B cell (primary cell): ENCODE measurements around the gene CCL17. TPM values are rescaled to one million over a fixed set of nuclear protein-coding genes. Genes with fewer than 3 reads are reported as not detected.

Experiments used
- ATAC-seq: fragments of 200-7000 bp; cut with Tn5 transposase; one replicate; pipeline ENCODE4 v1.10.0; 2021; ENCODE audit warnings: low read depth, mild to moderate bottlenecking, moderate number of reproducible peaks, moderate library complexity
- CTCF ChIA-PET: fragments of 350-600 bp; sonication (Branson Sonifier 250); formaldehyde crosslinking; loops from one replicate; lab custom pipeline; 2021; ENCODE audit warnings: antibody characterized with exemption, inconsistent platforms; lab: Charles Lee
- POLR2A ChIA-PET: fragments of 350-600 bp; sonication (Branson Sonifier 250); formaldehyde crosslinking; loops from one replicate; lab custom pipeline; 2021; ENCODE audit warnings: antibody characterized with exemption; lab: Charles Lee
- DNase-seq: peaks from one replicate; pipeline ENCODE4 v3.0.0; 2013
- H2AFZ ChIP-seq: 2 replicates; pipeline ENCODE4 v1.6.1; 2012; ENCODE audit warnings: mild to moderate bottlenecking, low read depth, low read length; ENCODE audit not compliant: insufficient read depth, poor library complexity, severe bottlenecking
- H3K27ac ChIP-seq, 2 donors: 1 replicate in 1 of 2; 2 replicates in 1 of 2; pipeline ENCODE4 v1.5.1; 2012 to 2013; ENCODE audit warnings: low read length in 2 of 2, mild to moderate bottlenecking in 2 of 2, moderate library complexity in 1 of 2
- H3K27me3 ChIP-seq, 4 experiments: fragments of 200-600 bp in 1 of 4; sonication (generic) in 1 of 4; replicated peaks in 1 of 4; 1 replicate in 2 of 4; 2 replicates in 2 of 4; pipeline versions ENCODE4 v1.6.1 to v1.7.0; 2013 to 2016; ENCODE audit warnings: low read length in 3 of 4, mild to moderate bottlenecking in 2 of 4, mixed read lengths in 1 of 4, moderate library complexity in 1 of 4; ENCODE audit not compliant: insufficient read depth in 4 of 4, control insufficient read depth in 3 of 4; ENCODE audit errors: control extremely low read depth in 1 of 4
- H3K36me3 ChIP-seq, 2 experiments: replicated peaks in 1 of 2; 1 replicate in 1 of 2; 2 replicates in 1 of 2; pipeline versions ENCODE4 v1.6.1 to v1.7.1; 2013; ENCODE audit warnings: low read length in 1 of 2; ENCODE audit not compliant: insufficient read depth in 2 of 2, control insufficient read depth in 1 of 2; ENCODE audit errors: control extremely low read depth in 1 of 2, extremely low read depth in 1 of 2
- H3K4me1 ChIP-seq, 2 donors: fragments of 200-600 bp in 1 of 2; sonication (generic) in 1 of 2; 1 replicate in 1 of 2; 2 replicates in 1 of 2; pipeline versions ENCODE4 v1.5.1 to v1.6.1; 2013 to 2017; ENCODE audit warnings: low read length in 2 of 2; ENCODE audit not compliant: control insufficient read depth in 2 of 2, insufficient read depth in 2 of 2
- H3K4me2 ChIP-seq: replicated peaks from 2 replicates; pipeline ENCODE3; 2012; ENCODE audit warnings: mild to moderate bottlenecking, low read depth, low read length; ENCODE audit not compliant: poor library complexity, severe bottlenecking
- H3K4me3 ChIP-seq, 5 experiments: fragments of 200-600 bp in 1 of 5; sonication (generic) in 1 of 5; 1 replicate in 3 of 5; 2 replicates in 2 of 5; pipeline versions ENCODE4 v1.5.1 to v1.7.0; 2011 to 2016; ENCODE audit warnings: low read length in 4 of 5, mild to moderate bottlenecking in 4 of 5, low read depth in 2 of 5, control low read depth in 1 of 5, moderate library complexity in 1 of 5; ENCODE audit not compliant: insufficient read depth in 1 of 5; ENCODE audit errors: control extremely low read depth in 1 of 5, extremely low read depth in 1 of 5
- H3K79me2 ChIP-seq: fragments of 200-600 bp; sonication (generic); one replicate; pipeline ENCODE4 v1.6.0; 2016; ENCODE audit warnings: low read length; ENCODE audit not compliant: control insufficient read depth, insufficient read depth
- H3K9ac ChIP-seq: fragments of 200-600 bp; sonication (generic); 2 replicates; pipeline ENCODE4 v1.6.1; 2017; ENCODE audit warnings: mild to moderate bottlenecking, low read length, moderate library complexity
- H3K9me3 ChIP-seq, 3 donors: one replicate each; pipeline versions ENCODE4 v1.6.1 to v1.7.1; 2013; ENCODE audit warnings: low read length in 2 of 3; ENCODE audit not compliant: control insufficient read depth in 2 of 3, insufficient read depth in 1 of 3; ENCODE audit errors: control extremely low read depth in 1 of 3
- H4K20me1 ChIP-seq: 2 replicates; pipeline ENCODE4 v1.6.0; 2012; ENCODE audit warnings: mild to moderate bottlenecking, low read length; ENCODE audit not compliant: insufficient read depth, control insufficient read depth, poor library complexity, severe bottlenecking
- H3K27ac Mint-ChIP-seq: one replicate; pipeline ENCODE4 v1.8.0; 2021; ENCODE audit warnings: mixed read lengths
- H3K27me3 Mint-ChIP-seq: one replicate; pipeline ENCODE4 v1.8.0; 2021; ENCODE audit warnings: mixed read lengths
- H3K4me1 Mint-ChIP-seq: one replicate; pipeline ENCODE4 v1.8.0; 2021; ENCODE audit warnings: mixed read lengths
- H3K4me3 Mint-ChIP-seq: one replicate; pipeline ENCODE4 v1.8.0; 2021; ENCODE audit warnings: mixed read lengths
- H3K9me3 Mint-ChIP-seq: one replicate; pipeline ENCODE4 v1.8.0; 2022; ENCODE audit warnings: mixed read lengths; ENCODE audit not compliant: insufficient read depth
- EZH2 ChIP-seq: IDR thresholded peaks from 2 replicates; pipeline ENCODE4 v1.6.1; 2012; ENCODE audit warnings: borderline replicate concordance, low read depth, mild to moderate bottlenecking, moderate library complexity, low read length; ENCODE audit not compliant: insufficient read depth, poor library complexity, severe bottlenecking
- WGBS: methylation state at CpG from one replicate; pipeline ENCODE4 v1.1.5; 2013; ENCODE audit warnings: missing lambda C conversion rate; ENCODE audit not compliant: insufficient coverage; 5-methylcytosine and 5-hydroxymethylcytosine counted together
- intact Hi-C: fragments of 100-400 bp; cut with micrococcal nuclease; formaldehyde crosslinking; loops from one replicate; pipeline ENCODE4 v1.10.0; 2022
- polyA plus RNA-seq: library from polyadenylated mRNA; depleted of rRNA; stranded (reverse); fragments of >200 nt; gene quantifications from 2 replicates; pipeline ENCODE4 v1.2.3, GENCODE V29; 2012
- total RNA-seq, 2 donors: library from RNA; stranded (reverse); fragments of 120-200 nt in 1 of 2; gene quantifications; 1 replicate in 1 of 2; 2 replicates in 1 of 2; pipeline versions ENCODE4 v1.2.3 to v1.2.4, GENCODE V29; 2013 to 2022
- TF ChIP-seq, protein P1 (sequence below): fragments of 200-600 bp; IDR thresholded peaks from one replicate; pipeline ENCODE4 v1.8.0; 2022; ENCODE audit warnings: antibody characterized with exemption, mild to moderate bottlenecking

Gene CCL17
- total and polyA plus RNA-seq, 2 donors (not counting 1 experiment from before 2014, with no cell fraction given), result not detected

DNA sequence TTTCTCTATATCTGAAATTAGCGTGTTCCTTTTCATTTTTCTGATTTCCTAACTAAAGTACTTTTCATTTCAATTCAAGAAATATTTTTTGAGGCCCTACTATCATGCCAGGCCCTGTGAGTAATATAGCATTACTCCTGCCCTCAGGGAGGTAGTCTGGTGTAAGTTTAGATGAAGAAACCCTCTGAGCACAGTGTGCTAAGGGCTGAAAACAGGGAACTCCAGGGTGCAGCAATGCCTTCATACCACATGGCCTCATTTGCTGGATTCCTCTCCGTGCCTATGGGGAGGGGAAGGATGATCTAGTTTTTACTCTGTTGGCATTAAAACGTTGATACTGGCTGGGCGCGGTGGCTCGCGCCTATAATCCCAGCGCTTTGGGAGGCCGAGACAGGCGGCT, 47.5 kb downstream of the CCL17 start:
- Histone ChIP-seq H2AFZ (no peak overlapping the region), H3K4me1 (peaks cover 7% of the 10 kb centered on the region in 2 donors), H4K20me1 (no peaks in the 10 kb centered on the region), H3K9ac (no peak overlapping the region), H3K27me3 (no peaks in the 10 kb centered on the region), H3K79me2 (peaks cover 19% of the 10 kb centered on the region), H3K9me3 (no peaks in the 10 kb centered on the region), H3K36me3 (peaks cover 0 to 55% of the 10 kb centered on the region in 2 experiments), H3K4me2 (no peak overlapping the region), H3K4me3 (no peak overlapping the region), H3K27ac (no peak overlapping the region)
- TF ChIP-seq EZH2, result no peak
- TF ChIP-seq, protein P1, sequence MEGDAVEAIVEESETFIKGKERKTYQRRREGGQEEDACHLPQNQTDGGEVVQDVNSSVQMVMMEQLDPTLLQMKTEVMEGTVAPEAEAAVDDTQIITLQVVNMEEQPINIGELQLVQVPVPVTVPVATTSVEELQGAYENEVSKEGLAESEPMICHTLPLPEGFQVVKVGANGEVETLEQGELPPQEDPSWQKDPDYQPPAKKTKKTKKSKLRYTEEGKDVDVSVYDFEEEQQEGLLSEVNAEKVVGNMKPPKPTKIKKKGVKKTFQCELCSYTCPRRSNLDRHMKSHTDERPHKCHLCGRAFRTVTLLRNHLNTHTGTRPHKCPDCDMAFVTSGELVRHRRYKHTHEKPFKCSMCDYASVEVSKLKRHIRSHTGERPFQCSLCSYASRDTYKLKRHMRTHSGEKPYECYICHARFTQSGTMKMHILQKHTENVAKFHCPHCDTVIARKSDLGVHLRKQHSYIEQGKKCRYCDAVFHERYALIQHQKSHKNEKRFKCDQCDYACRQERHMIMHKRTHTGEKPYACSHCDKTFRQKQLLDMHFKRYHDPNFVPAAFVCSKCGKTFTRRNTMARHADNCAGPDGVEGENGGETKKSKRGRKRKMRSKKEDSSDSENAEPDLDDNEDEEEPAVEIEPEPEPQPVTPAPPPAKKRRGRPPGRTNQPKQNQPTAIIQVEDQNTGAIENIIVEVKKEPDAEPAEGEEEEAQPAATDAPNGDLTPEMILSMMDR, result no peak
- Mint-ChIP-seq H3K4me3 (no peak overlapping the region), H3K9me3 (no peaks in the 10 kb centered on the region), H3K27ac (no peak overlapping the region), H3K4me1 (peaks cover 13% of the 10 kb centered on the region), H3K27me3 (no peaks in the 10 kb centered on the region)
- ChIA-PET POLR2A (no interaction called here), CTCF (interaction anchor here (0.8 kb wide), 1 partner anchor 8 kb away, joined by 4 read pairs; no protein-coding TSS in a partner anchor)
- WGBS, result 99% methylated on average over 9 of the region's 10 CpGs
- DNase-seq, result no peak
- no peak for ATAC-seq
- intact Hi-C loops, result no loop called here

DNA sequence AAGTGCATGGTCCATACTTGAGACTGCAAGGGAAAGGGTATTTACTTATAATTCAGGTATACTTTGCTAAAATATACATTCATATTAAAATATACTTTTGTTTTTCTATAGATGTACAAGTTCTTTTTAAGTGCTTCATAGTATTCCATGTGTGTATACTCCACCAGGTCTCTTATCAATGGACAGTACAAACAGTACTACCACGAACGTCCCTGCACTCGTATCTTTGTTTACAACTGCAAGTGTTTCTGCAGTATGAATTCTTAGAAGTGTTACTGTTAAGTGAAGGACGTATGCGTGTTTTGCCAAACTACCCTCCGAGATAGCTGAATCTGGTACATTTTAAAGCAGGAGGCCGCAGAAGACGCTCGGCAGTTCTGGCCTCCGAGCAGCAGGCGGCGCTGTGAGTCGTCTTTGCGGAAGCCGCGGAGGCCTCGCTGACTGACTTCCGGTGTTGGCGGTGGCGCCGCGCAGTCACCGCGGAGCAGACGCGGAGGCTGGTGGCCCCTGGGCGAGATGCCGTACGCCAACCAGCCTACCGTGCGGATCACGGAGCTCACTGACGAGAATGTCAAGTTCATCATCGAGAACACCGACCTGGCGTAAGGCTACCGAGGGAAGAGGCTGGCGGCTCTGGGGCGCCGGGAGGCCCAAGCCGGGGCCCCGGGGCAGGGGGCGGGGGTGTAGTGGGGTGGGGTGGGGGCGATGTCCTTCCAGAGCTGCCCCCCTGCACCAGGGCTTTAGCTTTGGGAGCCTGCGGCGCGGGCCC, 57.8 kb downstream of the CCL17 start, which contains the start of gene POLR2C:
TSS of gene POLR2C (plus strand) at position 471 of the 769 bp plus-strand sequence. CDS start at position 517, 46 bp downstream.
- CTCF ChIA-PET, result interaction anchor here (0.6 to 2.4 kb wide), 18 partner anchors 9 to 276 kb away, joined by 3 to 28 read pairs (median 4); partner anchors contain the start of genes ADGRG5, CCDC102A, CIAPIN1 and COQ9
- H3K27me3 Mint-ChIP-seq, result no peaks in the 10 kb centered on the region
- peak within 1 kb of the TSS; percentile 59 to 88 (median 82) for H3K4me3 ChIP-seq
- DNase-seq (peak; percentile 93), ATAC-seq (peak; percentile 98)
- H3K27ac Mint-ChIP-seq, result peak within 1 kb of the TSS; percentile 99
- peak within 1 kb of the TSS; percentile 91 for H3K4me2 ChIP-seq
- POLR2A ChIA-PET, result interaction anchor here (0.6 to 1.6 kb wide), 5 partner anchors 15 to 1059 kb away, joined by 3 to 11 read pairs (median 4); partner anchors contain the start of genes CIAPIN1 and COQ9
- H3K27ac ChIP-seq, result peak within 1 kb of the TSS; percentile 42 to 59
- intact Hi-C loops, result loop anchor here (1.0 to 5.0 kb wide), 6 partner anchors 15 to 540 kb away; partner anchors contain the start of genes ARL2BP, CIAPIN1, COQ9 and PSME3IP1
- peak within 1 kb of the TSS; percentile 85 for H3K9ac ChIP-seq
- H3K9me3 ChIP-seq, result no peaks in the 10 kb centered on the region
- H3K4me1 Mint-ChIP-seq, result peaks cover 29% of the 10 kb centered on the region
- no peaks in the 10 kb centered on the region for H3K27me3 ChIP-seq
- H2AFZ ChIP-seq, result peak within 1 kb of the TSS; percentile 73
- 2% methylated on average over 32 of the region's 47 CpGs for WGBS
- H3K4me3 Mint-ChIP-seq, result peak within 1 kb of the TSS; percentile 100
- peaks cover 28% of the 10 kb centered on the region for H3K79me2 ChIP-seq
- peaks cover 12% of the 10 kb centered on the region in 2 donors for H3K4me1 ChIP-seq
- H3K36me3 ChIP-seq, result peaks cover 5 to 46% of the 10 kb centered on the region in 2 experiments
- no peaks in the 10 kb centered on the region for H3K9me3 Mint-ChIP-seq
- H4K20me1 ChIP-seq, result peaks cover 19% of the 10 kb centered on the region
- no peak for TF ChIP-seq EZH2
- TF ChIP-seq, protein P1, result peak; percentile 95
